Colonic mucosa (tissue), 4 donors: ENCODE results near the gene PROSER1. TPM values are rescaled to one million over a fixed set of nuclear protein-coding genes. Genes with fewer than 3 reads are reported as not detected.

ENCODE experiments used
- DNase-seq: peaks from one replicate; pipeline ENCODE4 v3.0.0-alpha.2; 2020
- H3K27ac ChIP-seq: fragments of 200-600 bp; one replicate; pipeline ENCODE4 v1.8.0; 2021
- H3K27me3 ChIP-seq: fragments of 200-600 bp; one replicate; pipeline ENCODE4 v1.8.0; 2021
- H3K36me3 ChIP-seq: fragments of 200-600 bp; one replicate; pipeline ENCODE4 v1.8.0; 2021
- H3K4me1 ChIP-seq: fragments of 200-600 bp; one replicate; pipeline ENCODE4 v1.8.0; 2021; ENCODE audit warnings: mild to moderate bottlenecking
- H3K4me3 ChIP-seq: fragments of 200-600 bp; one replicate; pipeline ENCODE4 v1.8.0; 2021
- H3K9ac ChIP-seq, 2 donors: one replicate each; pipeline ENCODE4 v1.7.0; 2013; ENCODE audit warnings: control low read depth in 2 of 2, low read depth in 2 of 2, low read length in 2 of 2
- H3K9me3 ChIP-seq: fragments of 200-600 bp; one replicate; pipeline ENCODE4 v1.8.0; 2021
- intact Hi-C: fragments of 100-400 bp; cut with DNase I; formaldehyde crosslinking; loops from one replicate; pipeline ENCODE4 v1.14.1; 2022
- total RNA-seq, 2 donors: library from RNA; stranded (reverse); fragmentation: NEBNext Ultra II Directional in 1 of 2; extraction: Animal tissue kit (Norgen Biotek cat#: 25700) in 1 of 2; gene quantifications; one replicate each; pipeline ENCODE4 v1.2.1, GENCODE V29; 2021
- TF ChIP-seq, protein P1 (sequence below): fragments of 200-600 bp; IDR thresholded peaks from one replicate; pipeline ENCODE4 v1.8.0; 2022; ENCODE audit warnings: antibody characterized with exemption, mild to moderate bottlenecking
- donor health status: healthy.
- donor health status: DM: no; HTN: no; CAD: no.
- donor health status: DM: no; HTN: no; CAD: no.

PROSER1 gene
- total RNA-seq, 2 donors from 2014 or later = 45.6 to 45.8 TPM

DNA sequence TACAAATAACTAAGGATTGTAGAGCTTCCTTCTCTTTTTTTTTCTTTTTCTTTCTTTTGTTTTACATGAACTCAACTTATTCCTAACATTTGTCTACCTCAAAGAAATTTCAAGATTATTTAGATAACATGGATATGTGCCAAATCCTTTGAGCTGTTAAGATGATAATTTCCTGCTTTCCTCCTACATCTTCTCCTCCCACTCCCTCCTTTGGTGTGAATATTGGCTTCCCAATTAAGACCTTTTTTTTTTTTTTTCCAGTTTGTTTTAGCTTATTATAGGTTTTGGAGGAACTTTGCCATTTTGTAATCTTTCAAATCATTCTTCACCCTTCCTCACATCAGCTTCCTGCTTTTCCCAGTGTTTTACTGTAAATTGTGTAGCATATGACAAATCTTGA, 10.9 kb upstream of the PROSER1 start:
- no peaks in the 10 kb centered on the region for H3K27me3 ChIP-seq
- H3K9me3 ChIP-seq = no peaks in the 10 kb centered on the region
- no peak overlapping the region for H3K9ac ChIP-seq
- intact Hi-C loops = no loop called here
- H3K4me1 ChIP-seq = no peaks in the 10 kb centered on the region
- TF ChIP-seq, protein P1, sequence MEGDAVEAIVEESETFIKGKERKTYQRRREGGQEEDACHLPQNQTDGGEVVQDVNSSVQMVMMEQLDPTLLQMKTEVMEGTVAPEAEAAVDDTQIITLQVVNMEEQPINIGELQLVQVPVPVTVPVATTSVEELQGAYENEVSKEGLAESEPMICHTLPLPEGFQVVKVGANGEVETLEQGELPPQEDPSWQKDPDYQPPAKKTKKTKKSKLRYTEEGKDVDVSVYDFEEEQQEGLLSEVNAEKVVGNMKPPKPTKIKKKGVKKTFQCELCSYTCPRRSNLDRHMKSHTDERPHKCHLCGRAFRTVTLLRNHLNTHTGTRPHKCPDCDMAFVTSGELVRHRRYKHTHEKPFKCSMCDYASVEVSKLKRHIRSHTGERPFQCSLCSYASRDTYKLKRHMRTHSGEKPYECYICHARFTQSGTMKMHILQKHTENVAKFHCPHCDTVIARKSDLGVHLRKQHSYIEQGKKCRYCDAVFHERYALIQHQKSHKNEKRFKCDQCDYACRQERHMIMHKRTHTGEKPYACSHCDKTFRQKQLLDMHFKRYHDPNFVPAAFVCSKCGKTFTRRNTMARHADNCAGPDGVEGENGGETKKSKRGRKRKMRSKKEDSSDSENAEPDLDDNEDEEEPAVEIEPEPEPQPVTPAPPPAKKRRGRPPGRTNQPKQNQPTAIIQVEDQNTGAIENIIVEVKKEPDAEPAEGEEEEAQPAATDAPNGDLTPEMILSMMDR = no peak
- H3K36me3 ChIP-seq = no peaks in the 10 kb centered on the region
- H3K4me3 ChIP-seq = no peak overlapping the region
- DNase-seq = no peak
- H3K27ac ChIP-seq = no peak overlapping the region

DNA sequence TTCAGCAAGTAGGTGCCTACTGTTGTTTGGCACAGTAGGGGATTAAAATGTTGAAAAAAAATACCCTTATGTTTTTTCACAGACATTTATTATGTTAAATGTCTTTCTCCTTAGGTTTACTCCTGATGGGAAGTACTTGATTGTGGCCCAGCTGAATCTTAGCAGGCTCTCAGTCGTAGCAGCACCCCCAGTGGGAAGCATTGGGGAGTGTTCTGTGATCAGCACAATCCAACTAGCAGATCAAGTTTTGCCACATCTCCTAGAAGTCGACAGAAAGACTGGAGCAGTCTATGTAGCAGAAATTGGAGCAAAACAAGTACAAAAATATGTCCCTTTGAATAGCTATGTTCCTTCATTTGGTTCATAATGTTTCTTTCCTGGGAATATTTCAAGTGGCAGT, 9.7 kb upstream of the PROSER1 start:
- Histone ChIP-seq H3K27me3 (no peaks in the 10 kb centered on the region), H3K27ac (no peak overlapping the region), H3K9me3 (no peaks in the 10 kb centered on the region), H3K4me1 (no peaks in the 10 kb centered on the region), H3K4me3 (no peak overlapping the region), H3K36me3 (no peaks in the 10 kb centered on the region), H3K9ac (no peak overlapping the region)
- DNase-seq = no peak
- intact Hi-C loops = no loop called here
- TF ChIP-seq, protein P1 = no peak

DNA sequence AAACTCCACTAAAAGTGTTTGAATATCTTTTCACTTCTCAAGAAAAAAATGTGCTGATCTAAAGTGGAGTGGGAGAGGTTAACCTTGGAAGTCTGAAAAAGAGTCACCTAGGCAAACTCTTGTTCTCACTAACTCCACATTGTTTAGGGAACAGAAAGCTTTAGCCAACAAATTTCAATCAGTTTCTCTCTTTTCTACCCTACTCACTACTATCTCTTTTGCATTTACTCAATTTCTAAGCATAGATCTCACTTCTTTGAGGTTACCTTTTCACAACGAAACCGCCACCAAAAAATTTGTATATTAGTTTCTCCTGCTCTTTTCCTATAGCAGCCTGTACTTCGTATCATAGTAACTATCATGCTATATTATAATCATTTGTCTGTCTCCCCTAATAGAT, 6.6 kb upstream of the PROSER1 start:
- H3K4me3 ChIP-seq = no peak overlapping the region
- H3K27me3 ChIP-seq = no peaks in the 10 kb centered on the region
- no peak for DNase-seq
- H3K4me1 ChIP-seq = no peaks in the 10 kb centered on the region
- TF ChIP-seq, protein P1 = no peak
- H3K9ac ChIP-seq = no peak overlapping the region
- no peaks in the 10 kb centered on the region for H3K9me3 ChIP-seq
- intact Hi-C loops = no loop called here
- no peaks in the 10 kb centered on the region for H3K36me3 ChIP-seq
- no peak overlapping the region for H3K27ac ChIP-seq

DNA sequence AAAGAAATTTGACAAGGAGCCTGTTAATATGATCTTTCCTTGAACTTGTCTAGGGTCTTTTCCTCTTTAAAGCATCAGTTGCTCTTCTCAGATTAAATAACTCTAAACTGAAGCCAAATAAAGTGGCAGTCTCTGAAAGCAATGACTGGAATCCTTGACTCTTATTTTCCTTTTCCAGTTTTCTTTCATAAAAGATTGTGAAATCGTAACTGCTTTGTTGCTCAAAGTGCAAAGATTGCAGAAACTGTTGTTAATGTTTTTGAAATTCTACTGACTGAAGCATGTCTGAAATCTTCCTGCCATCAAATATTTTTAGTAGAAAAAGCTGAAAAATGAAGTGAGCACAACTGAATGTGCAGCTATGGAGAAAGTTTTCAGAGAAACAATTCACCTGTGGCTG, 2.3 kb upstream of the PROSER1 start:
- TF ChIP-seq, protein P1 = no peak
- H3K4me3 ChIP-seq = no peak overlapping the region

DNA sequence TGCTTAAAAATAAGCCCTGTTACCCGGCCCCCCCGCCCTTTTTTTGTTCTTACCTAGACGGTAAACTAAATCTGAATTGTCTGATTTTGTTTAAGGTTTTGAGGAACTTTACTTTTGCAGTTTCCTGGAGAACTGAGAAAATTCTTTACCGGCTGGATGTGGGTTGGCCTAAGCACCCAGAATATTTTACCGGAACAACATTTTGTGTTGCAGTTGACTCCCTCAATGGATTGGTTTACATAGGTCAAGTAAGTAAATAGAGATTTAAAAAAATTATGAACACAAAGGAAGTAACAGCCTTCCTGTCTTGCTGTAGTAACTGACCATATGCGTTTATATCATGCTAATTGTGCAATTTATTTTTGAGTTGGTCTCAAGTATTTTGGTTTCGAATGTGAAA, 1.2 kb upstream of the PROSER1 start:
- TF ChIP-seq, protein P1 = no peak
- Histone ChIP-seq H3K9me3 (no peaks in the 10 kb centered on the region), H3K27me3 (no peaks in the 10 kb centered on the region), H3K4me1 (peaks cover 8% of the 10 kb centered on the region), H3K36me3 (no peaks in the 10 kb centered on the region), H3K9ac (peak overlapping the region; percentile 74 to 98), H3K4me3 (peak overlapping the region; percentile 86), H3K27ac (peak overlapping the region; percentile 88)
- DNase-seq = no peak
- intact Hi-C loops = no loop called here

More for the DNA sequence above, 2.3 kb upstream of the PROSER1 start:
- no peak overlapping the region for H3K27ac ChIP-seq
- intact Hi-C loops = no loop called here
- H3K9ac ChIP-seq = no peak overlapping the region
- H3K9me3 ChIP-seq = no peaks in the 10 kb centered on the region
- H3K4me1 ChIP-seq = peaks cover under 1% of the 10 kb centered on the region
- no peaks in the 10 kb centered on the region for H3K36me3 ChIP-seq
- DNase-seq = no peak
- H3K27me3 ChIP-seq = no peaks in the 10 kb centered on the region

DNA sequence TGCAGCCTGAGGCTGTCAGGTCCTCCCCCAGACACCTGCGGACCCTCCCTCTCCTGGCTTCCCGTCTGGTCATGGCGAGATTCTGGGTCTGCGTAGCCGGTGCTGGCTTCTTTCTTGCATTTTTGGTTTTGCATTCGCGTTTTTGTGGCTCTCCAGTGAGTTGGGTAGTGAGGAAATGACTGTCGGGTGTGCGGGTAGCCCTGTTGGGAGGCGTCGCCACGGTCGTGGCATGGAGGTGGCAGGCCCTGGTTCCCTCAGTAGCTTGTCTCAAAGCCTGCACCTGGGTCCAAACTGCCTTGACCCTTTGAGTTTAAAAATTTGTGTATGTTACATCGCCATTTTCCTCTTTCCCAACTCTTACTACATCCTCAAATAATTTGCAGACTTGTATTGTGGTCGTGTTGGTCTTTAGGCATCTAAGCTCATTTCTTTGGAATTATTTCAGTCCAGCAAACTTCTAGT, 711 bp upstream of the PROSER1 start:
- no peaks in the 10 kb centered on the region for H3K27me3 ChIP-seq
- DNase-seq = peak; percentile 46
- peak overlapping the region; percentile 86 for H3K4me3 ChIP-seq
- H3K9ac ChIP-seq = peak overlapping the region; percentile 74 to 98
- peaks cover 8% of the 10 kb centered on the region for H3K4me1 ChIP-seq
- no peaks in the 10 kb centered on the region for H3K9me3 ChIP-seq
- TF ChIP-seq, protein P1 = no peak
- H3K27ac ChIP-seq = peak overlapping the region; percentile 88
- intact Hi-C loops = no loop called here
- H3K36me3 ChIP-seq = no peaks in the 10 kb centered on the region
